ENCODE results near the gene SMAD2. TPM values are rescaled to one million over a fixed set of nuclear protein-coding genes. Genes with fewer than 3 reads are reported as not detected.

Gene SMAD2
- total and polyA plus RNA-seq, 4 donors = 11.8 to 31.3 (median 22.8) TPM

DNA sequence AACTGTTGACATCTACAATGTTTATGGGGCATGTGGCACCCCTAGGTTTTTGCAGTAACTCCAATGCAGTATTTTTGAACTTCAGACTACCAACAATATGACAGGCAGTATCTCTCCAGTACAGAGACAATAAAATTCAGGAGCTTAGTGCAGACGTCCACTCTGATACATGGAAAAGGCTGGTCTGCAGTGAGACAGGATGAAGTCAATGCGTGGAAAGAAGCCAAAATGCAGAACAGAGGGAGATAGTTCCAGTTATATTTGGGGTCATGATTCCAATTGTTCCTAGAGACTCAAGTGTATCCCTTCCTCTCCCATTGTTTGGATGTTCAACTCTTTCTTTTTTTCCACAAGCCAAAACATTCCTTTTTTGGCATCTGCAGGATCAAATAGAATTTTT lies 18.7 kb upstream of the SMAD2 start (continued):
- TF ChIP-seq, protein P1, sequence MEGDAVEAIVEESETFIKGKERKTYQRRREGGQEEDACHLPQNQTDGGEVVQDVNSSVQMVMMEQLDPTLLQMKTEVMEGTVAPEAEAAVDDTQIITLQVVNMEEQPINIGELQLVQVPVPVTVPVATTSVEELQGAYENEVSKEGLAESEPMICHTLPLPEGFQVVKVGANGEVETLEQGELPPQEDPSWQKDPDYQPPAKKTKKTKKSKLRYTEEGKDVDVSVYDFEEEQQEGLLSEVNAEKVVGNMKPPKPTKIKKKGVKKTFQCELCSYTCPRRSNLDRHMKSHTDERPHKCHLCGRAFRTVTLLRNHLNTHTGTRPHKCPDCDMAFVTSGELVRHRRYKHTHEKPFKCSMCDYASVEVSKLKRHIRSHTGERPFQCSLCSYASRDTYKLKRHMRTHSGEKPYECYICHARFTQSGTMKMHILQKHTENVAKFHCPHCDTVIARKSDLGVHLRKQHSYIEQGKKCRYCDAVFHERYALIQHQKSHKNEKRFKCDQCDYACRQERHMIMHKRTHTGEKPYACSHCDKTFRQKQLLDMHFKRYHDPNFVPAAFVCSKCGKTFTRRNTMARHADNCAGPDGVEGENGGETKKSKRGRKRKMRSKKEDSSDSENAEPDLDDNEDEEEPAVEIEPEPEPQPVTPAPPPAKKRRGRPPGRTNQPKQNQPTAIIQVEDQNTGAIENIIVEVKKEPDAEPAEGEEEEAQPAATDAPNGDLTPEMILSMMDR (IDR thresholded peaks at IDR 0.05; ENCODE audit: low read depth, low read length, missing input control) = no peak
- no peak for TF ChIP-seq HNF4G (IDR thresholded peaks at IDR 0.05)

DNA sequence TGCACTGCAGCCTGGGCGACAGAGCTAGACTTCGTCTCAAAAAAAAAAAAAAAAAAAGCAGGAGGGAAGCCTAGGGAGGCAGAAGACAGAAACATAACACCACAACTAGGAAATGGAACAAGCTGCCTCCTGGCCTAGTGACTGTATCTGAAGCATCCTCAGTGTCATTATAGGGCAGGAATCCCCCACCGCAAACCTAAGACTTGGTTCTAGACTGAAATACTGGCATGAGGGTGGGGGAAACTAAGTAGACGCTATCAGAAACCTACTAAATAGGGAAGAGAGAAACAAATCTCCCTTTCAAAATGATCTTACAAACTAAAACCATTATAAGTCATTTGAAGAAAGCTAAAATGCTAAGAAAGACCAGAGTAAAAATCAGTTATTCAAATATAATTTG lies 16.4 kb upstream of the SMAD2 start:
- no peak for DNase-seq (ENCODE audit: low spot score)
- Histone ChIP-seq H3K4me3 (ENCODE audit: low read depth in 1 of 3, low read length in 3 of 3) (no peak overlapping the region), H3K36me3 (ENCODE audit: control insufficient read depth in 4 of 4, insufficient read depth in 3 of 4, low read depth in 1 of 4, low read length in 3 of 4) (no peaks in the 10 kb centered on the region), H3K27ac (ENCODE audit: low read depth in 1 of 2, low read length in 2 of 2) (no peak overlapping the region), H3K27me3 (ENCODE audit: control insufficient read depth in 4 of 4, insufficient read depth in 4 of 4, low read length in 3 of 4) (no peaks in the 10 kb centered on the region), H3K9ac (ENCODE audit: low read depth in 1 of 2, low read length in 2 of 2) (no peak overlapping the region), H3K4me1 (ENCODE audit: control insufficient read depth in 4 of 4, insufficient read depth in 4 of 4, low read length in 3 of 4) (no peaks in the 10 kb centered on the region), H3K9me3 (ENCODE audit: control insufficient read depth in 4 of 4, low read length in 3 of 4) (no peaks in the 10 kb centered on the region)
- no peak for TF ChIP-seq YY1 (IDR thresholded peaks at IDR 0.05)
- TF ChIP-seq, protein P1 (IDR thresholded peaks at IDR 0.05; ENCODE audit: low read depth, low read length, missing input control) = no peak
- no peak for TF ChIP-seq SP1 (IDR thresholded peaks at IDR 0.05)
- no peak for TF ChIP-seq HNF4A (conservative IDR thresholded peaks at IDR 0.05)
- TF ChIP-seq HNF4G (IDR thresholded peaks at IDR 0.05) = no peak
- no peak for TF ChIP-seq RAD21 (IDR thresholded peaks at IDR 0.05)
- no peak for TF ChIP-seq NR2F2 (IDR thresholded peaks at IDR 0.05)
- TF ChIP-seq, protein P2, sequence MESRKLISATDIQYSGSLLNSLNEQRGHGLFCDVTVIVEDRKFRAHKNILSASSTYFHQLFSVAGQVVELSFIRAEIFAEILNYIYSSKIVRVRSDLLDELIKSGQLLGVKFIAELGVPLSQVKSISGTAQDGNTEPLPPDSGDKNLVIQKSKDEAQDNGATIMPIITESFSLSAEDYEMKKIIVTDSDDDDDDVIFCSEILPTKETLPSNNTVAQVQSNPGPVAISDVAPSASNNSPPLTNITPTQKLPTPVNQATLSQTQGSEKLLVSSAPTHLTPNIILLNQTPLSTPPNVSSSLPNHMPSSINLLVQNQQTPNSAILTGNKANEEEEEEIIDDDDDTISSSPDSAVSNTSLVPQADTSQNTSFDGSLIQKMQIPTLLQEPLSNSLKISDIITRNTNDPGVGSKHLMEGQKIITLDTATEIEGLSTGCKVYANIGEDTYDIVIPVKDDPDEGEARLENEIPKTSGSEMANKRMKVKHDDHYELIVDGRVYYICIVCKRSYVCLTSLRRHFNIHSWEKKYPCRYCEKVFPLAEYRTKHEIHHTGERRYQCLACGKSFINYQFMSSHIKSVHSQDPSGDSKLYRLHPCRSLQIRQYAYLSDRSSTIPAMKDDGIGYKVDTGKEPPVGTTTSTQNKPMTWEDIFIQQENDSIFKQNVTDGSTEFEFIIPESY (IDR thresholded peaks at IDR 0.05) = no peak
- TF ChIP-seq FOXA2 (IDR thresholded peaks at IDR 0.05) = no peak
- TF ChIP-seq GABPA (IDR thresholded peaks at IDR 0.05 in 1 of 2, conservative IDR thresholded peaks at IDR 0.05 in 1 of 2) = no peak
- WGBS = 94% methylated on average over 4 of the region's 4 CpGs

DNA sequence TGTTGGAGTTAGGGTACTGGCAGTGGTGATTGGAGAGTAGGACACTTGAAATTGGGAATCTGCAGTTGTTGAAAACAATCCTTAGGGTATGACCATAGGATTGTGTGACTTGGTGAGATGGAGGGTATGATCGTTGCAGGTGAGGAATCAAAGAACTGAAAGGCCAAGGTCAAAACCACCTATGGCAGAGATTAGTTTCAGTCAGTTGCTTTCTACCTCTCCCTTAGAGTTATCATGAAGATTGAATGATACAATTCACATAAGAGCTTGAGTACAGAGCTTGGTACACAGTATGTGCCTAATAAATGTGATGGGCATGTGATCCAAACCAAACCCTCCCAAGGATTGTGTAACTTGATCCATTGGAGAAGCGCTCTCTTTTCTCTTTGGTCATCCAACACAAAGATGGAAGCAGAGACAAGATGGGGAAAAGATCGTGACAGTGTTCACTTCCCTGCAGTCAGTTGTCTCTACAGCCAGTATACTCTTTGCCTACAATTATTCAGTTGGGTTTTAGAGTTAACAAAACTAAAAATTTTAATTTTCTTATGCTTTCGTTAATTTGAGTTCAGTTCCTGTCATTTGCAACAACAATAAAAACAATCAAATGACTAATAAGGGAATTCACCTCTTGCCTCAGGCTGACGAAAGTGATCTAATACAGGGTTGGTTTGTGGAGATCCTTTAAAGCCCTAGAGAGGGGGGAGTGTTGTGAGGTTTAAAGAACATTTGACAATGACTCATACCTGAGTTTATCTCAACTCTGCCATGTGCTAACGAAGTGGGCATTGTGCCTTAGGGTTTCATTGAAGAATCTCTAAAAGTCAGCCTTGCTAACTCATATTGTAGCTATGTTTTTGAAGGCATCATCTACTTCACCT lies 14.8 kb upstream of the SMAD2 start:
- Histone ChIP-seq H3K27me3 (ENCODE audit: control insufficient read depth in 4 of 4, insufficient read depth in 4 of 4, low read length in 3 of 4) (no peaks in the 10 kb centered on the region), H3K27ac (ENCODE audit: low read depth in 1 of 2, low read length in 2 of 2) (no peak overlapping the region), H3K9ac (ENCODE audit: low read depth in 1 of 2, low read length in 2 of 2) (no peak overlapping the region), H3K36me3 (ENCODE audit: control insufficient read depth in 4 of 4, insufficient read depth in 3 of 4, low read depth in 1 of 4, low read length in 3 of 4) (no peaks in the 10 kb centered on the region), H3K9me3 (ENCODE audit: control insufficient read depth in 4 of 4, low read length in 3 of 4) (no peaks in the 10 kb centered on the region), H3K4me3 (ENCODE audit: low read depth in 1 of 3, low read length in 3 of 3) (no peak overlapping the region), H3K4me1 (ENCODE audit: control insufficient read depth in 4 of 4, insufficient read depth in 4 of 4, low read length in 3 of 4) (no peaks in the 10 kb centered on the region)
- TF ChIP-seq, protein P3, sequence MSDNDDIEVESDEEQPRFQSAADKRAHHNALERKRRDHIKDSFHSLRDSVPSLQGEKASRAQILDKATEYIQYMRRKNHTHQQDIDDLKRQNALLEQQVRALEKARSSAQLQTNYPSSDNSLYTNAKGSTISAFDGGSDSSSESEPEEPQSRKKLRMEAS (IDR thresholded peaks at IDR 0.05) = no peak
- TF ChIP-seq RXRA (IDR thresholded peaks at IDR 0.05) = no peak
- no peak for TF ChIP-seq SP1 (IDR thresholded peaks at IDR 0.05)
- TF ChIP-seq FOXA2 (IDR thresholded peaks at IDR 0.05) = no peak
- TF ChIP-seq HNF4A (conservative IDR thresholded peaks at IDR 0.05) = no peak
- TF ChIP-seq, protein P4, sequence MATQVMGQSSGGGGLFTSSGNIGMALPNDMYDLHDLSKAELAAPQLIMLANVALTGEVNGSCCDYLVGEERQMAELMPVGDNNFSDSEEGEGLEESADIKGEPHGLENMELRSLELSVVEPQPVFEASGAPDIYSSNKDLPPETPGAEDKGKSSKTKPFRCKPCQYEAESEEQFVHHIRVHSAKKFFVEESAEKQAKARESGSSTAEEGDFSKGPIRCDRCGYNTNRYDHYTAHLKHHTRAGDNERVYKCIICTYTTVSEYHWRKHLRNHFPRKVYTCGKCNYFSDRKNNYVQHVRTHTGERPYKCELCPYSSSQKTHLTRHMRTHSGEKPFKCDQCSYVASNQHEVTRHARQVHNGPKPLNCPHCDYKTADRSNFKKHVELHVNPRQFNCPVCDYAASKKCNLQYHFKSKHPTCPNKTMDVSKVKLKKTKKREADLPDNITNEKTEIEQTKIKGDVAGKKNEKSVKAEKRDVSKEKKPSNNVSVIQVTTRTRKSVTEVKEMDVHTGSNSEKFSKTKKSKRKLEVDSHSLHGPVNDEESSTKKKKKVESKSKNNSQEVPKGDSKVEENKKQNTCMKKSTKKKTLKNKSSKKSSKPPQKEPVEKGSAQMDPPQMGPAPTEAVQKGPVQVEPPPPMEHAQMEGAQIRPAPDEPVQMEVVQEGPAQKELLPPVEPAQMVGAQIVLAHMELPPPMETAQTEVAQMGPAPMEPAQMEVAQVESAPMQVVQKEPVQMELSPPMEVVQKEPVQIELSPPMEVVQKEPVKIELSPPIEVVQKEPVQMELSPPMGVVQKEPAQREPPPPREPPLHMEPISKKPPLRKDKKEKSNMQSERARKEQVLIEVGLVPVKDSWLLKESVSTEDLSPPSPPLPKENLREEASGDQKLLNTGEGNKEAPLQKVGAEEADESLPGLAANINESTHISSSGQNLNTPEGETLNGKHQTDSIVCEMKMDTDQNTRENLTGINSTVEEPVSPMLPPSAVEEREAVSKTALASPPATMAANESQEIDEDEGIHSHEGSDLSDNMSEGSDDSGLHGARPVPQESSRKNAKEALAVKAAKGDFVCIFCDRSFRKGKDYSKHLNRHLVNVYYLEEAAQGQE (IDR thresholded peaks at IDR 0.05) = no peak
- TF ChIP-seq, protein P2 (IDR thresholded peaks at IDR 0.05) = no peak
- no peak for DNase-seq (ENCODE audit: low spot score)
- WGBS = 80% methylated on average over 6 of the region's 6 CpGs

All from liver (tissue), 9 donors.